B cell (primary cell): ENCODE measurements around the gene ATF6B. TPM values are rescaled to one million over a fixed set of nuclear protein-coding genes. Genes with fewer than 3 reads are reported as not detected.
A peak's percentile ranks its signal among the peaks of the same experiment; 100 is the strongest.

Experiments used
- ATAC-seq: fragments of 200-7000 bp; cut with Tn5 transposase; one replicate; pipeline ENCODE4 v1.10.0; 2021; ENCODE audit warnings: low read depth, mild to moderate bottlenecking, moderate number of reproducible peaks, moderate library complexity
- CTCF ChIA-PET: fragments of 350-600 bp; sonication (Branson Sonifier 250); formaldehyde crosslinking; loops from one replicate; lab custom pipeline; 2021; ENCODE audit warnings: antibody characterized with exemption, inconsistent platforms; lab: Charles Lee
- POLR2A ChIA-PET: fragments of 350-600 bp; sonication (Branson Sonifier 250); formaldehyde crosslinking; loops from one replicate; lab custom pipeline; 2021; ENCODE audit warnings: antibody characterized with exemption; lab: Charles Lee
- DNase-seq: peaks from one replicate; pipeline ENCODE4 v3.0.0; 2013
- H2AFZ ChIP-seq: 2 replicates; pipeline ENCODE4 v1.6.1; 2012; ENCODE audit warnings: mild to moderate bottlenecking, low read depth, low read length; ENCODE audit not compliant: insufficient read depth, poor library complexity, severe bottlenecking
- H3K27ac ChIP-seq, 2 donors: 1 replicate in 1 of 2; 2 replicates in 1 of 2; pipeline ENCODE4 v1.5.1; 2012 to 2013; ENCODE audit warnings: low read length in 2 of 2, mild to moderate bottlenecking in 2 of 2, moderate library complexity in 1 of 2
- H3K27me3 ChIP-seq, 4 experiments: fragments of 200-600 bp in 1 of 4; sonication (generic) in 1 of 4; replicated peaks in 1 of 4; 1 replicate in 2 of 4; 2 replicates in 2 of 4; pipeline versions ENCODE4 v1.6.1 to v1.7.0; 2013 to 2016; ENCODE audit warnings: low read length in 3 of 4, mild to moderate bottlenecking in 2 of 4, mixed read lengths in 1 of 4, moderate library complexity in 1 of 4; ENCODE audit not compliant: insufficient read depth in 4 of 4, control insufficient read depth in 3 of 4; ENCODE audit errors: control extremely low read depth in 1 of 4
- H3K36me3 ChIP-seq, 2 experiments: replicated peaks in 1 of 2; 1 replicate in 1 of 2; 2 replicates in 1 of 2; pipeline versions ENCODE4 v1.6.1 to v1.7.1; 2013; ENCODE audit warnings: low read length in 1 of 2; ENCODE audit not compliant: insufficient read depth in 2 of 2, control insufficient read depth in 1 of 2; ENCODE audit errors: control extremely low read depth in 1 of 2, extremely low read depth in 1 of 2
- H3K4me1 ChIP-seq, 2 donors: fragments of 200-600 bp in 1 of 2; sonication (generic) in 1 of 2; 1 replicate in 1 of 2; 2 replicates in 1 of 2; pipeline versions ENCODE4 v1.5.1 to v1.6.1; 2013 to 2017; ENCODE audit warnings: low read length in 2 of 2; ENCODE audit not compliant: control insufficient read depth in 2 of 2, insufficient read depth in 2 of 2
- H3K4me2 ChIP-seq: replicated peaks from 2 replicates; pipeline ENCODE3; 2012; ENCODE audit warnings: mild to moderate bottlenecking, low read depth, low read length; ENCODE audit not compliant: poor library complexity, severe bottlenecking
- H3K4me3 ChIP-seq, 5 experiments: fragments of 200-600 bp in 1 of 5; sonication (generic) in 1 of 5; 1 replicate in 3 of 5; 2 replicates in 2 of 5; pipeline versions ENCODE4 v1.5.1 to v1.7.0; 2011 to 2016; ENCODE audit warnings: low read length in 4 of 5, mild to moderate bottlenecking in 4 of 5, low read depth in 2 of 5, control low read depth in 1 of 5, moderate library complexity in 1 of 5; ENCODE audit not compliant: insufficient read depth in 1 of 5; ENCODE audit errors: control extremely low read depth in 1 of 5, extremely low read depth in 1 of 5
- H3K79me2 ChIP-seq: fragments of 200-600 bp; sonication (generic); one replicate; pipeline ENCODE4 v1.6.0; 2016; ENCODE audit warnings: low read length; ENCODE audit not compliant: control insufficient read depth, insufficient read depth
- H3K9ac ChIP-seq: fragments of 200-600 bp; sonication (generic); 2 replicates; pipeline ENCODE4 v1.6.1; 2017; ENCODE audit warnings: mild to moderate bottlenecking, low read length, moderate library complexity
- H3K9me3 ChIP-seq, 3 donors: one replicate each; pipeline versions ENCODE4 v1.6.1 to v1.7.1; 2013; ENCODE audit warnings: low read length in 2 of 3; ENCODE audit not compliant: control insufficient read depth in 2 of 3, insufficient read depth in 1 of 3; ENCODE audit errors: control extremely low read depth in 1 of 3
- H4K20me1 ChIP-seq: 2 replicates; pipeline ENCODE4 v1.6.0; 2012; ENCODE audit warnings: mild to moderate bottlenecking, low read length; ENCODE audit not compliant: insufficient read depth, control insufficient read depth, poor library complexity, severe bottlenecking
- H3K27ac Mint-ChIP-seq: one replicate; pipeline ENCODE4 v1.8.0; 2021; ENCODE audit warnings: mixed read lengths
- H3K27me3 Mint-ChIP-seq: one replicate; pipeline ENCODE4 v1.8.0; 2021; ENCODE audit warnings: mixed read lengths
- H3K4me1 Mint-ChIP-seq: one replicate; pipeline ENCODE4 v1.8.0; 2021; ENCODE audit warnings: mixed read lengths
- H3K4me3 Mint-ChIP-seq: one replicate; pipeline ENCODE4 v1.8.0; 2021; ENCODE audit warnings: mixed read lengths
- H3K9me3 Mint-ChIP-seq: one replicate; pipeline ENCODE4 v1.8.0; 2022; ENCODE audit warnings: mixed read lengths; ENCODE audit not compliant: insufficient read depth
- EZH2 ChIP-seq: IDR thresholded peaks from 2 replicates; pipeline ENCODE4 v1.6.1; 2012; ENCODE audit warnings: borderline replicate concordance, low read depth, mild to moderate bottlenecking, moderate library complexity, low read length; ENCODE audit not compliant: insufficient read depth, poor library complexity, severe bottlenecking
- WGBS: methylation state at CpG from one replicate; pipeline ENCODE4 v1.1.5; 2013; ENCODE audit warnings: missing lambda C conversion rate; ENCODE audit not compliant: insufficient coverage; 5-methylcytosine and 5-hydroxymethylcytosine counted together
- intact Hi-C: fragments of 100-400 bp; cut with micrococcal nuclease; formaldehyde crosslinking; loops from one replicate; pipeline ENCODE4 v1.10.0; 2022
- polyA plus RNA-seq: library from polyadenylated mRNA; depleted of rRNA; stranded (reverse); fragments of >200 nt; gene quantifications from 2 replicates; pipeline ENCODE4 v1.2.3, GENCODE V29; 2012
- total RNA-seq, 2 donors: library from RNA; stranded (reverse); fragments of 120-200 nt in 1 of 2; gene quantifications; 1 replicate in 1 of 2; 2 replicates in 1 of 2; pipeline versions ENCODE4 v1.2.3 to v1.2.4, GENCODE V29; 2013 to 2022
- TF ChIP-seq, protein P1 (sequence below): fragments of 200-600 bp; IDR thresholded peaks from one replicate; pipeline ENCODE4 v1.8.0; 2022; ENCODE audit warnings: antibody characterized with exemption, mild to moderate bottlenecking

ATF6B gene
- total and polyA plus RNA-seq, 2 donors (not counting 1 experiment from before 2014, with no cell fraction given) = 180 to 201 TPM

DNA sequence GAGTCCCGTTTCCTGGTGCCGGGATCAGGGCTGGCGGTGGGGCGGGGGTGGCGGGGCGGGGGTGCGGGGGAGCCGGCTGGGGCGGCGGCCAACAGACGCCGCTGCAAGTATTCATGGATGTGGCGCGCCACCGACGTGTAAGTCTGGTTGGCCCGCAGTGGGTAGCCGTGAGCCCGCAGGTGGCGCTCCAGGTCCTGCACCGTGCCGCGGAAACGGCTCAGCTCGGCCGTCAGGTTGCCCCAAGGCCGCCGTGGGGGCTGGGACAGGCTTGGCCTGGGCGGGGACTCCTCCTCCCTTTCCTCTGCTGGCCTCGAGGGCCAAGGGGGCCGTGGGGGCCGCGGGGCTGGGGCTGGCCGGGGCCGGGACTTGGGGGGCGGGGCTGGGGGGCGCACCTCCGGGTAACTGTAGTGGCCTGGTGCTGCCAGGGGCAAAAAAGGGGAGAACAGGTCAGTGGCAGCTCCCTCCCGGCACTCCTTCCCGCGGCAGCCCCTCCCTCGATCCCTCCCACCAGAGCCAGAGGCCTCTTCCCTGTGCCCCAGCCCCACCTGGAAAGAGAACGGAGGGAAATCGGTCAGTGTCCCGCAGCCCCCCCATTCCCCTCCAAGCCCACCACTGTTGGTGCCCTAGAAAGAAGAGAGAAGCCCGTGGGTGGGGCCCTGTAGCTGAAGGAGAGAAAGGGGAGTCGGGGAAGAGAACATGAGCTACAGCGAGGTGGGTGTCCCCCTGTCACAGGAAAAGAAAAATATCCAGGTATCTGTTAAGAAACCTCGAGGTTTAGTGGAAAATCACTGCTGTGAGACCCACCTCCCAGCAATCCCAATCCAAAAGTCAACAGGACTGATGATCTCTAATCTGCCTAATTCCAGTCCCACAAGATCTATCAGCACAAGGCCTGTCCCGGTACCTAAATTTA, 40.2 kb downstream of the ATF6B start:
- peak; percentile 89 for ATAC-seq

More for the DNA sequence above, 40.2 kb downstream of the ATF6B start:
- Histone ChIP-seq H4K20me1 (no peaks in the 10 kb centered on the region), H2AFZ (peak overlapping the region; percentile 56), H3K27me3 (peaks cover 0 to 35% (median 18%) of the 10 kb centered on the region in 4 experiments), H3K9me3 (peaks cover 0 to 7% (median 0%) of the 10 kb centered on the region in 3 donors), H3K79me2 (no peaks in the 10 kb centered on the region), H3K36me3 (no peaks in the 10 kb centered on the region), H3K9ac (no peak overlapping the region), H3K4me2 (peak overlapping the region; percentile 64), H3K4me3 (no peak overlapping the region), H3K27ac (no peak overlapping the region), H3K4me1 (peaks cover 8% of the 10 kb centered on the region in 2 donors)
- Mint-ChIP-seq H3K9me3 (no peaks in the 10 kb centered on the region), H3K27ac (no peak overlapping the region), H3K27me3 (peaks cover 57% of the 10 kb centered on the region), H3K4me1 (peaks cover 10% of the 10 kb centered on the region), H3K4me3 (peak overlapping the region; percentile 27)
- peak; percentile 78 for DNase-seq
- intact Hi-C loops = loop anchor here (1.0 kb wide), 1 partner anchor 66 kb away; the partner anchor contains the start of gene PPT2
- whole genome bisulfite sequencing = 11% methylated on average over 36 of the region's 50 CpGs
- POLR2A ChIA-PET = interaction anchor here (1.0 to 1.4 kb wide), 2 partner anchors 13 to 110 kb away, joined by 3 read pairs; no protein-coding TSS in a partner anchor
- CTCF ChIA-PET = interaction anchor here (0.9 to 1.6 kb wide), 2 partner anchors 13 to 325 kb away, joined by 3 to 4 read pairs; no protein-coding TSS in a partner anchor
- TF ChIP-seq, protein P1, sequence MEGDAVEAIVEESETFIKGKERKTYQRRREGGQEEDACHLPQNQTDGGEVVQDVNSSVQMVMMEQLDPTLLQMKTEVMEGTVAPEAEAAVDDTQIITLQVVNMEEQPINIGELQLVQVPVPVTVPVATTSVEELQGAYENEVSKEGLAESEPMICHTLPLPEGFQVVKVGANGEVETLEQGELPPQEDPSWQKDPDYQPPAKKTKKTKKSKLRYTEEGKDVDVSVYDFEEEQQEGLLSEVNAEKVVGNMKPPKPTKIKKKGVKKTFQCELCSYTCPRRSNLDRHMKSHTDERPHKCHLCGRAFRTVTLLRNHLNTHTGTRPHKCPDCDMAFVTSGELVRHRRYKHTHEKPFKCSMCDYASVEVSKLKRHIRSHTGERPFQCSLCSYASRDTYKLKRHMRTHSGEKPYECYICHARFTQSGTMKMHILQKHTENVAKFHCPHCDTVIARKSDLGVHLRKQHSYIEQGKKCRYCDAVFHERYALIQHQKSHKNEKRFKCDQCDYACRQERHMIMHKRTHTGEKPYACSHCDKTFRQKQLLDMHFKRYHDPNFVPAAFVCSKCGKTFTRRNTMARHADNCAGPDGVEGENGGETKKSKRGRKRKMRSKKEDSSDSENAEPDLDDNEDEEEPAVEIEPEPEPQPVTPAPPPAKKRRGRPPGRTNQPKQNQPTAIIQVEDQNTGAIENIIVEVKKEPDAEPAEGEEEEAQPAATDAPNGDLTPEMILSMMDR = peak; percentile 52
- no peak for TF ChIP-seq EZH2
